RWPE1 (cell line): ENCODE results near the gene BTLA.

Experiments used
- CTCF ChIA-PET: fragments of 350-600 bp; sonication (Branson Sonifier 250); formaldehyde crosslinking; extraction: SDS; loops from one replicate; lab custom pipeline; 2021; lab: Yijun Ruan, JAX
- POLR2A ChIA-PET: fragments of 400-600 bp; formaldehyde crosslinking; extraction: SDS; loops from one replicate; lab custom pipeline; 2020; ENCODE audit warnings: antibody characterized with exemption; ENCODE audit not compliant: low non-redundant PET; lab: Yijun Ruan, JAX
- DNase-seq: peaks from one replicate; pipeline ENCODE4 v3.0.0; 2012; ENCODE audit warnings: low spot score
- H3K27ac ChIP-seq: fragments of 450-650 bp; 2 replicates; pipeline ENCODE4 v1.5.1; 2017
- TF ChIP-seq, protein P1 (sequence below): fragments of 450-650 bp; conservative IDR thresholded peaks from 2 replicates; pipeline ENCODE4 v1.5.1; 2017; ENCODE audit warnings: low read depth, mild to moderate bottlenecking

BTLA gene

DNA sequence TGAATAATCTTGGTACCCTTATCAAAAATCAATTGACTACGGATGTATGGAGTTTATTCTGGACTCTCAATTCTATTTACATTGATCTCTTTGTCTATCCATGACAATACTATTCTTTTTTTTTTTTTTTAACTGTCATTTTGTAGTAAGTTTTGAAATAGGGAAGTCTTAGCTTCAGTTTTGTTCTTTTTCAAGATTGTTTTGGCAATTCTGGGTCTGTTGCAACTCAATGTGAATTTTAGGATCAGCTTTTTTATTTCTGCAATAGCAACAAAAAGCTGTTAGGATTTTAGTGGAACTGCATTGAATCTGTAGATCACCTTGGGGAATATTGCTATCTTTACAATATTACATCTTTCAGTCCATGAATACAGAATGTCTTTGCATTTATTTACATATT is 21.4 kb downstream of the BTLA start:
- ChIA-PET CTCF (no interaction called here), POLR2A (no interaction called here)

GRCh38 chr3:112476346-112476745 is 22.9 kb downstream of the BTLA start:
- ChIA-PET CTCF (interaction anchor here (0.6 to 0.9 kb wide), 2 partner anchors 144 to 1464 kb away, joined by 3 to 4 read pairs; no protein-coding TSS in a partner anchor), POLR2A (no interaction called here)
- H3K27ac ChIP-seq = no peak overlapping the region
- no peak for DNase-seq
- TF ChIP-seq, protein P1, sequence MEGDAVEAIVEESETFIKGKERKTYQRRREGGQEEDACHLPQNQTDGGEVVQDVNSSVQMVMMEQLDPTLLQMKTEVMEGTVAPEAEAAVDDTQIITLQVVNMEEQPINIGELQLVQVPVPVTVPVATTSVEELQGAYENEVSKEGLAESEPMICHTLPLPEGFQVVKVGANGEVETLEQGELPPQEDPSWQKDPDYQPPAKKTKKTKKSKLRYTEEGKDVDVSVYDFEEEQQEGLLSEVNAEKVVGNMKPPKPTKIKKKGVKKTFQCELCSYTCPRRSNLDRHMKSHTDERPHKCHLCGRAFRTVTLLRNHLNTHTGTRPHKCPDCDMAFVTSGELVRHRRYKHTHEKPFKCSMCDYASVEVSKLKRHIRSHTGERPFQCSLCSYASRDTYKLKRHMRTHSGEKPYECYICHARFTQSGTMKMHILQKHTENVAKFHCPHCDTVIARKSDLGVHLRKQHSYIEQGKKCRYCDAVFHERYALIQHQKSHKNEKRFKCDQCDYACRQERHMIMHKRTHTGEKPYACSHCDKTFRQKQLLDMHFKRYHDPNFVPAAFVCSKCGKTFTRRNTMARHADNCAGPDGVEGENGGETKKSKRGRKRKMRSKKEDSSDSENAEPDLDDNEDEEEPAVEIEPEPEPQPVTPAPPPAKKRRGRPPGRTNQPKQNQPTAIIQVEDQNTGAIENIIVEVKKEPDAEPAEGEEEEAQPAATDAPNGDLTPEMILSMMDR = no peak

More for the DNA sequence above, 21.4 kb downstream of the BTLA start:
- DNase-seq = no peak
- no peak overlapping the region for H3K27ac ChIP-seq
- TF ChIP-seq, protein P1 = no peak

DNA sequence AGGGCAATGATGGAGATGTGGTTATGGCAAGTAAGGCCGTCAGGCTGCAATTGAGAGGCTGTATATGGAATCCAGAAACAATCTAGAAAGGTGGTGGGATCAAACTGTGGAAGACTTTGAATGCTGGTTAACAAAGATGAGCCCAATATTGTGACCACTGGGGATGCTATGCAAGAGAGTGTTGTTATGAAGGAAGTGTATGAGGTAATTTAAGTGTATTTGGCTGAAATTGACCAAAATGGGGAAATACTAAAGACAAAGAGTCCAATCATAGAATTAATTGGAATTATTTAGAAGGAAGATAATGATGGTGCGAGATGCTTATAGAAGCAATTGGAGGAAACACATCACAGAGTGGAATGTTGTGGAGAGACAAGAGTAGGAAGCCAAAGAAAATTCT is 24.5 kb downstream of the BTLA start:
- no peak for DNase-seq
- no peak overlapping the region for H3K27ac ChIP-seq
- ChIA-PET POLR2A (no interaction called here), CTCF (no interaction called here)
- TF ChIP-seq, protein P1 = no peak

GRCh38 chr3:112472691-112473090 is 26.6 kb downstream of the BTLA start:
- ChIA-PET POLR2A (no interaction called here), CTCF (no interaction called here)
- H3K27ac ChIP-seq = no peak overlapping the region
- DNase-seq = no peak
- TF ChIP-seq, protein P1 = no peak

- TF ChIP-seq, protein P1 = no peak
- DNase-seq = no peak
- ChIA-PET POLR2A (no interaction called here), CTCF (no interaction called here)
- no peak overlapping the region for H3K27ac ChIP-seq
Observed at GRCh38 chr3:112471596-112472325, 27.5 kb downstream of the BTLA start.

DNA sequence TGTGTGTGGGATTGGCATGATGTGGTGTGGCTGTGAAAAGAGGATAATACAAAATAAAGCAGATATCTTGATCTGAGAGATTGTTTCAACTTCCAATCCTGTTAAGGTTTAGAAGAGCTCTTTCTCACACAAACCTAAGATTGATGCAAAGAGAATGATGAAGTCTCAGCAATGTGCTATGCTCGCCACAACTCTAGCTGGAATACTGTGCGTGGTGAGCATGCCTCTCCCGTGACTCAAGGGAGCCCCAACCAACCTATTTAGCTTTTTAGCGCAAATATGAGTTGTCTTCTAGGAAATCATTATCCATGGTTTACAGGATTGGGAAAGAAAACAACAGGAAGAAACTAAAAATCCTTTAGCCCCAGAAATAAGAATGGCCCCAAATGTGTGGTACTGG is 28.5 kb downstream of the BTLA start:
- POLR2A ChIA-PET = no interaction called here
- TF ChIP-seq, protein P1 = no peak
- H3K27ac ChIP-seq = no peak overlapping the region
- DNase-seq = no peak
- CTCF ChIA-PET = no interaction called here
